HFF-Myc (cell line): ENCODE data around the gene TTC27.

ENCODE experiments used
- DNase-seq: peaks from one replicate; pipeline ENCODE4 v3.0.0-alpha.2; 2011; ENCODE audit warnings: low read depth; ENCODE audit errors: extremely low read depth
- H3K4me3 ChIP-seq: replicated peaks from 2 replicates; pipeline ENCODE4 v1.5.1; 2011; ENCODE audit warnings: low read depth, mild to moderate bottlenecking, control low read depth, low read length
- TF ChIP-seq, protein P1 (sequence below): IDR thresholded peaks from 2 replicates; pipeline ENCODE4 v1.5.1; 2012; ENCODE audit warnings: mild to moderate bottlenecking, low read depth, low read length, control low read depth; ENCODE audit errors: missing control alignments

Gene TTC27

DNA sequence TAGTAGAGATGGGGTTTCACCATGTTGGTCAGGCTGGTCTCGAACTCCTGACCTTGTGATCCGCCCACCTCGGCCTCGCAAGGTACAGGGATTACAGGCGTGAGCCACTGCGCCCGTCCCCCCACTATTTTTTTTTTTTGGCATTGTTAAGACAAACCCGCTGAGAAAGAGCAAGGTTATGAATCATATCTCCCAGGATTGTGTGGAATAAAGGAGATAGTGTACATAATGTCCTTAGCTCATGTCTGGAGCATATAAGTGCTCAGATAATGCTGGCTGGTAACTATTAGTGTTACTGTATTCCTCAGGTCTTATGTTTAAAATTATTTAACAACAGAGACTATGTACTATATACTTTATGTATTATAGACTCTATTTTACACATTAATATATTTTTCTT, 36.0 kb downstream of the TTC27 start:
- TF ChIP-seq, protein P1, sequence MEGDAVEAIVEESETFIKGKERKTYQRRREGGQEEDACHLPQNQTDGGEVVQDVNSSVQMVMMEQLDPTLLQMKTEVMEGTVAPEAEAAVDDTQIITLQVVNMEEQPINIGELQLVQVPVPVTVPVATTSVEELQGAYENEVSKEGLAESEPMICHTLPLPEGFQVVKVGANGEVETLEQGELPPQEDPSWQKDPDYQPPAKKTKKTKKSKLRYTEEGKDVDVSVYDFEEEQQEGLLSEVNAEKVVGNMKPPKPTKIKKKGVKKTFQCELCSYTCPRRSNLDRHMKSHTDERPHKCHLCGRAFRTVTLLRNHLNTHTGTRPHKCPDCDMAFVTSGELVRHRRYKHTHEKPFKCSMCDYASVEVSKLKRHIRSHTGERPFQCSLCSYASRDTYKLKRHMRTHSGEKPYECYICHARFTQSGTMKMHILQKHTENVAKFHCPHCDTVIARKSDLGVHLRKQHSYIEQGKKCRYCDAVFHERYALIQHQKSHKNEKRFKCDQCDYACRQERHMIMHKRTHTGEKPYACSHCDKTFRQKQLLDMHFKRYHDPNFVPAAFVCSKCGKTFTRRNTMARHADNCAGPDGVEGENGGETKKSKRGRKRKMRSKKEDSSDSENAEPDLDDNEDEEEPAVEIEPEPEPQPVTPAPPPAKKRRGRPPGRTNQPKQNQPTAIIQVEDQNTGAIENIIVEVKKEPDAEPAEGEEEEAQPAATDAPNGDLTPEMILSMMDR, result no peak
- DNase-seq, result no peak
- no peak overlapping the region for H3K4me3 ChIP-seq

GRCh38 chr2:32666704-32667103, 38.9 kb downstream of the TTC27 start:
- TF ChIP-seq, protein P1, result no peak
- DNase-seq, result no peak
- no peak overlapping the region for H3K4me3 ChIP-seq

GRCh38 chr2:32668254-32668653, 40.4 kb downstream of the TTC27 start:
- no peak for DNase-seq
- H3K4me3 ChIP-seq, result no peak overlapping the region
- TF ChIP-seq, protein P1, result no peak

DNA sequence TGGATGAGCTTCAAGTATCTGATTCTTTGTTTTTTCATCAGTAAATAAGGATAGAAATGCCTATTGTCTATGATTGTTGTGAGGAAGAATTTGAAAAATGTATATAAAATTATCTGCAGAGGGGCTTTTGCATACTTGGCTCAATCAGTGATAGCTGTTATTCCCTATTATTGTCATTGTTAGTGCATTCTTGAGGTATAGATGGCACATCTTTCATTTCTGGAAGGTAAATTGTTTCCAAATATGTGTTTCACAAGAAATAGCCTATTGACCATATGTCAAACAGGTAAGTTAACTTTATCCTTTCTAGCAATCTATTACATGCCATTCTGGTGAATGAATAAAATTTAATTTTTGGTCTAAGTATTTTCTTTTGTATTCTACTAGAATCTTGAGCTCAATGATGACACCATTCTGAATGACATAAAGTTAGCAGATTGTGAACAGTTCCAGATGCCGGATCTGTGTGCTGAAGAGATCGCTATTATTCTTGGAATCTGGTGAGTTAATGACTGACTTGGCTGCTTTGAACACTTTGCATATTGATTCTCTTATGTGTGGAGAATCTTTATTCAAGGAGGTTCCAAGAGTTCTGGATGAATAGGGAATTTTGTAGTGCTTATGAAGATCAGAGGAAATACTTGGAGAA, 44.2 kb downstream of the TTC27 start:
- DNase-seq, result no peak
- TF ChIP-seq, protein P1, result no peak
- H3K4me3 ChIP-seq, result no peak overlapping the region

GRCh38 chr2:32678825-32679224, 51.0 kb downstream of the TTC27 start:
- TF ChIP-seq, protein P1, result no peak
- no peak for DNase-seq
- H3K4me3 ChIP-seq, result no peak overlapping the region

- TF ChIP-seq, protein P1, result no peak
- DNase-seq, result no peak
- no peak overlapping the region for H3K4me3 ChIP-seq
Measured at GRCh38 chr2:32680942-32681341, 53.1 kb downstream of the TTC27 start.
